ENCODE data around the gene SOX11. TPM values are rescaled to one million over a fixed set of nuclear protein-coding genes. Genes with fewer than 3 reads are reported as not detected.

SOX11 gene
- total and polyA plus RNA-seq, 2 of the 8 experiments (the other 6 are each of a cell fraction or from before 2014, with no cell fraction given), result 9.0 to 55.6 TPM

DNA sequence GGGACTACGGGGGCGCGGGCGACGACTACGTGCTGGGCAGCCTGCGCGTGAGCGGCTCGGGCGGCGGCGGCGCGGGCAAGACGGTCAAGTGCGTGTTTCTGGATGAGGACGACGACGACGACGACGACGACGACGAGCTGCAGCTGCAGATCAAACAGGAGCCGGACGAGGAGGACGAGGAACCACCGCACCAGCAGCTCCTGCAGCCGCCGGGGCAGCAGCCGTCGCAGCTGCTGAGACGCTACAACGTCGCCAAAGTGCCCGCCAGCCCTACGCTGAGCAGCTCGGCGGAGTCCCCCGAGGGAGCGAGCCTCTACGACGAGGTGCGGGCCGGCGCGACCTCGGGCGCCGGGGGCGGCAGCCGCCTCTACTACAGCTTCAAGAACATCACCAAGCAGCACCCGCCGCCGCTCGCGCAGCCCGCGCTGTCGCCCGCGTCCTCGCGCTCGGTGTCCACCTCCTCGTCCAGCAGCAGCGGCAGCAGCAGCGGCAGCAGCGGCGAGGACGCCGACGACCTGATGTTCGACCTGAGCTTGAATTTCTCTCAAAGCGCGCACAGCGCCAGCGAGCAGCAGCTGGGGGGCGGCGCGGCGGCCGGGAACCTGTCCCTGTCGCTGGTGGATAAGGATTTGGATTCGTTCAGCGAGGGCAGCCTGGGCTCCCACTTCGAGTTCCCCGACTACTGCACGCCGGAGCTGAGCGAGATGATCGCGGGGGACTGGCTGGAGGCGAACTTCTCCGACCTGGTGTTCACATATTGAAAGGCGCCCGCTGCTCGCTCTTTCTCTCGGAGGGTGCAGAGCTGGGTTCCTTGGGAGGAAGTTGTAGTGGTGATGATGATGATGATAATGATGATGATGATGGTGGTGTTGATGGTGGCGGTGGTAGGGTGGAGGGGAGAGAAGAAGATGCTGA, 1.4 kb downstream of the SOX11 start:
- CTCF ChIA-PET (ENCODE audit: partially characterized antibody), result interaction anchor here (1.1 kb wide), 1 partner anchor 32 kb away, joined by 5 read pairs; no protein-coding TSS in a partner anchor
- POLR2A ChIA-PET (ENCODE audit: partially characterized antibody), result interaction anchor here (0.8 to 5.2 kb wide), 15 partner anchors 8 to 1225 kb away, joined by 3 to 28 read pairs (median 4); no protein-coding TSS in a partner anchor
- peaks cover 0 to 11% (median 0%) of the 10 kb centered on the region in 4 experiments; a peak in 1 of 8 replicates for H3K36me3 ChIP-seq (ENCODE audit: control insufficient read depth in 2 of 4, insufficient read depth in 4 of 4, low read length in 3 of 4)
- FAIRE-seq, result no peak
- peak overlapping the region; percentile 77 to 96 for H3K4me2 ChIP-seq (ENCODE audit: insufficient read depth in 1 of 2, low read depth in 2 of 2, low read length in 2 of 2)
- H2AFZ ChIP-seq (ENCODE audit: low read length), result no peak overlapping the region
- H3K79me2 ChIP-seq (ENCODE audit: control insufficient read depth in 1 of 2, insufficient read depth in 2 of 2, low read length in 2 of 2), result peaks cover 12 to 57% of the 10 kb centered on the region in 2 experiments
- no peaks in the 10 kb centered on the region; the same call in 1 of the 2 replicates for H3K79me1 ChIP-seq (ENCODE audit: low read depth, low read length)
- peaks cover 0 to 12% (median 0%) of the 10 kb centered on the region in 4 experiments; a peak in 3 of 7 replicates for H3K4me1 ChIP-seq (replicated peaks in 1 of 4; ENCODE audit: control insufficient read depth in 3 of 4, insufficient read depth in 4 of 4, low read length in 3 of 4)
- H2BK20ac ChIP-seq (ENCODE audit: low read length), result no peak overlapping the region
- H4K8ac ChIP-seq (ENCODE audit: extremely low read depth, insufficient read depth, low read length), result peak overlapping the region; percentile 76; the same call in 1 of the 2 replicates
- no peak overlapping the region for H3K23ac ChIP-seq (ENCODE audit: insufficient read length)
- no peak overlapping the region for H2BK12ac ChIP-seq (ENCODE audit: low read depth, low read length)
- peak overlapping the region; percentile 83 for H3K18ac ChIP-seq (ENCODE audit: extremely low read depth, low read length)
- H3K4me3 ChIP-seq (ENCODE audit: extremely low read depth in 1 of 4, insufficient read depth in 2 of 4, low read depth in 3 of 4, low read length in 4 of 4), result peak overlapping the region; percentile 75 to 100 (median 86)
- DNase-seq (ENCODE audit: low read depth in 1 of 2, low spot score in 2 of 2), result peak in 1 of 2 experiments; percentile 60
- H2BK15ac ChIP-seq (ENCODE audit: low read length), result no peak overlapping the region
- 2% methylated on average over 83 of the region's 102 CpGs; no CpG with 5 or more reads in 1 of the 2 experiments for WGBS, 2 experiments (ENCODE audit: extremely low coverage in 1 of 2, insufficient coverage in 1 of 2, insufficient read length in 1 of 2, insufficient replicate concordance in 2 of 2, low coverage in 1 of 2, low lambda C conversion rate in 2 of 2, missing lambda C conversion rate in 1 of 2)
- H3K23me2 ChIP-seq (ENCODE audit: low read depth, low read length), result peaks cover 26% of the 10 kb centered on the region
- H3K27me3 ChIP-seq (replicated peaks in 1 of 4; ENCODE audit: control insufficient read depth in 3 of 4, extremely low read depth in 1 of 4, insufficient read depth in 3 of 4, low read length in 3 of 4), result no peaks in the 10 kb centered on the region
- H2BK5ac ChIP-seq (ENCODE audit: low read depth, low read length), result no peak overlapping the region
- peak overlapping the region; percentile 59 to 88 (median 84) for H3K9ac ChIP-seq (replicated peaks in 1 of 4; ENCODE audit: extremely low read depth in 1 of 4, low read depth in 3 of 4, low read length in 3 of 4)
- H4K5ac ChIP-seq (ENCODE audit: insufficient read length, low read depth, low read length), result no peak overlapping the region
- no peak overlapping the region for H3K4ac ChIP-seq (replicated peaks; ENCODE audit: insufficient read length, low read depth, low read length)
- H3K14ac ChIP-seq (ENCODE audit: insufficient read length), result no peak overlapping the region
- peak overlapping the region; percentile 40 for H4K91ac ChIP-seq (replicated peaks; ENCODE audit: insufficient read length, low read length)
- no peak overlapping the region for H2BK120ac ChIP-seq (replicated peaks; ENCODE audit: low read depth, low read length)
- peak overlapping the region; percentile 46 for H3K56ac ChIP-seq (replicated peaks; ENCODE audit: insufficient read length, low read depth, low read length)
- no peak overlapping the region for H2AK5ac ChIP-seq (ENCODE audit: low read depth, low read length)
- peaks cover 22% of the 10 kb centered on the region in 2 experiments for H4K20me1 ChIP-seq (replicated peaks in 1 of 2; ENCODE audit: control insufficient read depth in 1 of 2, insufficient read depth in 2 of 2, low read length in 2 of 2)
- H3K9me3 ChIP-seq (ENCODE audit: insufficient read depth in 2 of 2, low read depth in 1 of 2, low read length in 1 of 2), result no peaks in the 10 kb centered on the region
- H3K27ac ChIP-seq (ENCODE audit: low read depth, low read length), result no peak overlapping the region
- TF ChIP-seq POLR2A (IDR thresholded peaks at IDR 0.05; ENCODE audit: control extremely low read depth in 1 of 2, low read depth in 2 of 2, low read length in 2 of 2), result 0 out of 3 replicates have a peak, but pooled peaks of 1 of the 2 experiments have one; percentile 13
- no peak for TF ChIP-seq EP300 (IDR thresholded peaks at IDR 0.05; ENCODE audit: borderline replicate concordance in 1 of 2, low read depth in 2 of 2, low read length in 2 of 2)
- TF ChIP-seq SAP30 (IDR thresholded peaks at IDR 0.05; ENCODE audit: insufficient read depth, insufficient replicate concordance, low read length), result peak; percentile 39
- TF ChIP-seq GABPA (IDR thresholded peaks at IDR 0.05; ENCODE audit: borderline replicate concordance, insufficient read depth, low read length), result no peak
- peak; percentile 48 for TF ChIP-seq RNF2 (IDR thresholded peaks at IDR 0.05; ENCODE audit: borderline replicate concordance, low read depth, low read length, missing control alignments, poor library complexity, severe bottlenecking)
- TF ChIP-seq, protein P1, sequence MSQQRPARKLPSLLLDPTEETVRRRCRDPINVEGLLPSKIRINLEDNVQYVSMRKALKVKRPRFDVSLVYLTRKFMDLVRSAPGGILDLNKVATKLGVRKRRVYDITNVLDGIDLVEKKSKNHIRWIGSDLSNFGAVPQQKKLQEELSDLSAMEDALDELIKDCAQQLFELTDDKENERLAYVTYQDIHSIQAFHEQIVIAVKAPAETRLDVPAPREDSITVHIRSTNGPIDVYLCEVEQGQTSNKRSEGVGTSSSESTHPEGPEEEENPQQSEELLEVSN (IDR thresholded peaks at IDR 0.05), result peak; percentile 80
- TF ChIP-seq, protein P2, sequence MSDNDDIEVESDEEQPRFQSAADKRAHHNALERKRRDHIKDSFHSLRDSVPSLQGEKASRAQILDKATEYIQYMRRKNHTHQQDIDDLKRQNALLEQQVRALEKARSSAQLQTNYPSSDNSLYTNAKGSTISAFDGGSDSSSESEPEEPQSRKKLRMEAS (IDR thresholded peaks at IDR 0.05), result peak; percentile 73
- TF ChIP-seq KDM4A (IDR thresholded peaks at IDR 0.05; ENCODE audit: low read depth, low read length, severe bottlenecking), result peak; percentile 26
